Naive thymus-derived CD4-positive, alpha-beta T cell (primary cell): ENCODE data around the gene BUD13. TPM values are rescaled to one million over a fixed set of nuclear protein-coding genes. Genes with fewer than 3 reads are reported as not detected.

Source experiments
- ATAC-seq: fragments of 150-1000 bp; cut with Tn5 transposase; 2 replicates; pipeline ENCODE4 v1.10.0; 2021; ENCODE audit warnings: mild to moderate bottlenecking, moderate library complexity
- CTCF ChIA-PET: fragments of 350-600 bp; sonication (Branson Sonifier 250); formaldehyde crosslinking; loops from one replicate; lab custom pipeline; 2021; ENCODE audit warnings: antibody characterized with exemption; lab: Charles Lee
- POLR2A ChIA-PET: fragments of 350-600 bp; sonication (Branson Sonifier 250); formaldehyde crosslinking; loops from one replicate; lab custom pipeline; 2021; ENCODE audit warnings: antibody characterized with exemption, inconsistent platforms; lab: Charles Lee
- DNase-seq, 9 donors: peaks; one replicate each; pipeline versions ENCODE4 v3.0.0 to v3.0.0-alpha.2; 2020 to 2022; ENCODE audit warnings: mixed read lengths in 1 of 9
- H3K27ac ChIP-seq: one replicate; pipeline ENCODE4 v1.7.0; 2013; ENCODE audit warnings: mild to moderate bottlenecking, low read depth, low read length, moderate library complexity
- H3K27me3 ChIP-seq, 2 donors: one replicate each; pipeline ENCODE4 v1.7.0; 2013; ENCODE audit warnings: low read length in 2 of 2, mild to moderate bottlenecking in 2 of 2, moderate library complexity in 2 of 2; ENCODE audit not compliant: control insufficient read depth in 2 of 2, insufficient read depth in 2 of 2
- H3K36me3 ChIP-seq, 3 experiments: 1 replicate in 2 of 3; 2 replicates in 1 of 3; pipeline ENCODE4 v1.7.0; 2013; ENCODE audit warnings: low read length in 3 of 3, mild to moderate bottlenecking in 3 of 3, moderate library complexity in 1 of 3; ENCODE audit not compliant: insufficient read depth in 3 of 3, control insufficient read depth in 2 of 3
- H3K4me1 ChIP-seq, 2 donors: one replicate each; pipeline ENCODE4 v1.7.0; 2013; ENCODE audit warnings: low read length in 2 of 2, mild to moderate bottlenecking in 2 of 2, moderate library complexity in 1 of 2; ENCODE audit not compliant: control insufficient read depth in 2 of 2, insufficient read depth in 2 of 2
- H3K4me3 ChIP-seq: 2 replicates; pipeline ENCODE4 v1.7.0; 2013; ENCODE audit warnings: mild to moderate bottlenecking, low read length
- H3K9me3 ChIP-seq, 3 experiments: 1 replicate in 2 of 3; 2 replicates in 1 of 3; pipeline ENCODE4 v1.7.0; 2013; ENCODE audit warnings: low read length in 3 of 3; ENCODE audit not compliant: control insufficient read depth in 2 of 3
- H3K27ac Mint-ChIP-seq, 9 donors: one replicate each; pipeline ENCODE4 v1.8.0; 2020 to 2022; ENCODE audit warnings: mixed read lengths in 9 of 9, mild to moderate bottlenecking in 8 of 9, moderate library complexity in 5 of 9, inconsistent platforms in 2 of 9
- H3K27me3 Mint-ChIP-seq, 5 donors: one replicate each; pipeline ENCODE4 v1.8.0; 2021 to 2022; ENCODE audit warnings: mixed read lengths in 5 of 5, mild to moderate bottlenecking in 1 of 5
- H3K36me3 Mint-ChIP-seq, 5 donors: one replicate each; pipeline ENCODE4 v1.8.0; 2020 to 2022; ENCODE audit warnings: mixed read lengths in 5 of 5, mild to moderate bottlenecking in 3 of 5, inconsistent platforms in 1 of 5
- H3K4me1 Mint-ChIP-seq, 7 donors: one replicate each; pipeline ENCODE4 v1.8.0; 2020 to 2022; ENCODE audit warnings: mixed read lengths in 7 of 7, mild to moderate bottlenecking in 3 of 7, inconsistent platforms in 1 of 7
- H3K4me3 Mint-ChIP-seq, 10 donors: one replicate each; pipeline ENCODE4 v1.8.0; 2020 to 2022; ENCODE audit warnings: mild to moderate bottlenecking in 10 of 10, mixed read lengths in 10 of 10, moderate library complexity in 6 of 10, inconsistent platforms in 2 of 10
- H3K9me3 Mint-ChIP-seq, 11 donors: one replicate each; pipeline ENCODE4 v1.8.0; 2020 to 2022; ENCODE audit warnings: mixed read lengths in 11 of 11, mild to moderate bottlenecking in 4 of 11, inconsistent platforms in 1 of 11, moderate library complexity in 1 of 11
- intact Hi-C, 2 donors: fragments of 100-400 bp; cut with micrococcal nuclease; formaldehyde crosslinking; loops; one replicate each; pipeline ENCODE4 v1.15.1; 2023
- polyA plus RNA-seq, 2 donors: library from polyadenylated mRNA; unstranded; fragments of 300-500 nt; fragmentation: Illumina TruSeq; gene quantifications; one replicate each; pipeline ENCODE4 v1.2.3, GENCODE V29; 2021
- total RNA-seq, 6 experiments: library from RNA in 5 of 6; stranded (reverse) in 5 of 6; gene quantifications; 1 replicate in 5 of 6; 2 replicates in 1 of 6; pipeline ENCODE4 v1.2.3 and lab custom pipeline; 2021 to 2026

BUD13 gene
- total and polyA plus RNA-seq, 7 experiments from 2014 or later = 9.4 to 32.0 (median 20.3) TPM

GRCh38 chr11:116813781-116814471 lies 41.1 kb upstream of the BUD13 start:
- ATAC-seq (no peak), DNase-seq (no peak)
- Mint-ChIP-seq H3K4me3 (no peak overlapping the region), H3K36me3 (no peaks in the 10 kb centered on the region), H3K4me1 (no peaks in the 10 kb centered on the region), H3K9me3 (no peaks in the 10 kb centered on the region), H3K27ac (no peak overlapping the region), H3K27me3 (peaks cover 0 to 12% (median 0%) of the 10 kb centered on the region in 5 donors)
- no peaks in the 10 kb centered on the region for H3K9me3 ChIP-seq
- no peaks in the 10 kb centered on the region for H3K36me3 ChIP-seq
- H3K27me3 ChIP-seq = no peaks in the 10 kb centered on the region
- no peak overlapping the region for H3K4me3 ChIP-seq
- ChIA-PET POLR2A (interaction anchor here (0.6 kb wide), 1 partner anchor 238 kb away, joined by 3 read pairs; no protein-coding TSS in a partner anchor), CTCF (interaction anchor here (0.6 to 1.9 kb wide), 3 partner anchors 22 to 408 kb away, joined by 4 to 7 read pairs (median 4); partner anchors contain the start of gene APOA5)
- H3K27ac ChIP-seq = no peak overlapping the region
- H3K4me1 ChIP-seq = no peaks in the 10 kb centered on the region
- intact Hi-C loops = no loop called here

GRCh38 chr11:116813170-116813569 lies 40.4 kb upstream of the BUD13 start:
- H3K4me3 ChIP-seq = no peak overlapping the region
- no peaks in the 10 kb centered on the region for H3K27me3 ChIP-seq
- ChIA-PET POLR2A (no interaction called here), CTCF (interaction anchor here (0.6 to 1.9 kb wide), 3 partner anchors 22 to 409 kb away, joined by 4 to 7 read pairs (median 4); partner anchors contain the start of gene APOA5)
- no peaks in the 10 kb centered on the region for H3K9me3 Mint-ChIP-seq
- H3K27me3 Mint-ChIP-seq = peaks cover 0 to 12% (median 0%) of the 10 kb centered on the region in 5 donors
- no peak overlapping the region for H3K4me3 Mint-ChIP-seq
- no peaks in the 10 kb centered on the region for H3K4me1 Mint-ChIP-seq
- no peaks in the 10 kb centered on the region for H3K36me3 ChIP-seq
- DNase-seq = no peak
- no peak overlapping the region for H3K27ac ChIP-seq
- no peak overlapping the region for H3K27ac Mint-ChIP-seq
- H3K9me3 ChIP-seq = no peaks in the 10 kb centered on the region
- no peak for ATAC-seq
- intact Hi-C loops = no loop called here
- no peaks in the 10 kb centered on the region for H3K36me3 Mint-ChIP-seq
- no peaks in the 10 kb centered on the region for H3K4me1 ChIP-seq

- Histone ChIP-seq H3K4me3 (no peak overlapping the region), H3K4me1 (no peaks in the 10 kb centered on the region), H3K9me3 (no peaks in the 10 kb centered on the region), H3K27ac (no peak overlapping the region), H3K27me3 (no peaks in the 10 kb centered on the region), H3K36me3 (no peaks in the 10 kb centered on the region)
- ChIA-PET CTCF (interaction anchor here (1.9 kb wide), 1 partner anchor 21 kb away, joined by 7 read pairs; the partner anchor contains the start of gene APOA5), POLR2A (no interaction called here)
- ATAC-seq (no peak), DNase-seq (no peak)
- Mint-ChIP-seq H3K4me1 (no peaks in the 10 kb centered on the region), H3K27me3 (peaks cover 0 to 12% (median 0%) of the 10 kb centered on the region in 5 donors), H3K9me3 (no peaks in the 10 kb centered on the region), H3K27ac (no peak overlapping the region), H3K36me3 (no peaks in the 10 kb centered on the region), H3K4me3 (no peak overlapping the region)
- intact Hi-C loops = no loop called here
Observed at GRCh38 chr11:116812109-116812508, 39.3 kb upstream of the BUD13 start.

GRCh38 chr11:116811194-116811593 lies 38.4 kb upstream of the BUD13 start:
- Mint-ChIP-seq H3K27me3 (peaks cover 0 to 16% (median 0%) of the 10 kb centered on the region in 5 donors), H3K9me3 (no peaks in the 10 kb centered on the region), H3K4me3 (no peak overlapping the region), H3K36me3 (no peaks in the 10 kb centered on the region), H3K27ac (no peak overlapping the region), H3K4me1 (no peaks in the 10 kb centered on the region)
- no peaks in the 10 kb centered on the region for H3K36me3 ChIP-seq
- ATAC-seq (no peak), DNase-seq (no peak)
- no peak overlapping the region for H3K27ac ChIP-seq
- CTCF ChIA-PET = no interaction called here
- no peak overlapping the region for H3K4me3 ChIP-seq
- POLR2A ChIA-PET = interaction anchor here (1.2 kb wide), 1 partner anchor 24 kb away, joined by 3 read pairs; no protein-coding TSS in a partner anchor
- intact Hi-C loops = no loop called here
- H3K27me3 ChIP-seq = no peaks in the 10 kb centered on the region
- H3K9me3 ChIP-seq = no peaks in the 10 kb centered on the region
- no peaks in the 10 kb centered on the region for H3K4me1 ChIP-seq

GRCh38 chr11:116808262-116809175 lies 35.7 kb upstream of the BUD13 start:
- Histone ChIP-seq H3K27me3 (no peaks in the 10 kb centered on the region), H3K36me3 (no peaks in the 10 kb centered on the region), H3K9me3 (no peaks in the 10 kb centered on the region), H3K4me3 (no peak overlapping the region), H3K27ac (no peak overlapping the region), H3K4me1 (no peaks in the 10 kb centered on the region)
- no peak for DNase-seq
- POLR2A ChIA-PET = no interaction called here
- intact Hi-C loops = no loop called here
- Mint-ChIP-seq H3K27me3 (peaks cover 0 to 15% (median 0%) of the 10 kb centered on the region in 5 donors), H3K4me3 (no peak overlapping the region), H3K9me3 (no peaks in the 10 kb centered on the region), H3K36me3 (no peaks in the 10 kb centered on the region), H3K4me1 (no peaks in the 10 kb centered on the region), H3K27ac (no peak overlapping the region)
- ATAC-seq = no peak
- CTCF ChIA-PET = interaction anchor here (0.7 kb wide), 1 partner anchor 12 kb away, joined by 3 read pairs; no protein-coding TSS in a partner anchor

- ATAC-seq = no peak
- no peaks in the 10 kb centered on the region for H3K4me1 Mint-ChIP-seq
- Histone ChIP-seq H3K4me1 (no peaks in the 10 kb centered on the region), H3K27ac (no peak overlapping the region), H3K4me3 (no peak overlapping the region), H3K27me3 (no peaks in the 10 kb centered on the region), H3K9me3 (no peaks in the 10 kb centered on the region), H3K36me3 (no peaks in the 10 kb centered on the region)
- no peak overlapping the region for H3K4me3 Mint-ChIP-seq
- peaks cover 0 to 18% (median 0%) of the 10 kb centered on the region in 5 donors for H3K27me3 Mint-ChIP-seq
- intact Hi-C loops = no loop called here
- ChIA-PET CTCF (no interaction called here), POLR2A (no interaction called here)
- DNase-seq = no peak
- no peaks in the 10 kb centered on the region for H3K9me3 Mint-ChIP-seq
- H3K27ac Mint-ChIP-seq = peak overlapping the region in 1 of 9 donors; percentile 49
- no peaks in the 10 kb centered on the region for H3K36me3 Mint-ChIP-seq
Observed at GRCh38 chr11:116807601-116808261, 34.9 kb upstream of the BUD13 start.
